GM03348 (cell line): Measurements from ENCODE around the gene KCNIP3.
"Not testable (repeated sequence)": the region's sequence is repeated elsewhere in the genome, so short reads cannot be mapped to it uniquely, and the experiment has no call there.

Experiments used
- DNase-seq: peaks from one replicate; pipeline ENCODE4 v3.0.0; 2012; ENCODE audit warnings: low spot score

The KCNIP3 gene

GRCh38 chr2:95372216-95372829 lies 75.2 kb downstream of the KCNIP3 start:
- DNase-seq = no peak

DNA sequence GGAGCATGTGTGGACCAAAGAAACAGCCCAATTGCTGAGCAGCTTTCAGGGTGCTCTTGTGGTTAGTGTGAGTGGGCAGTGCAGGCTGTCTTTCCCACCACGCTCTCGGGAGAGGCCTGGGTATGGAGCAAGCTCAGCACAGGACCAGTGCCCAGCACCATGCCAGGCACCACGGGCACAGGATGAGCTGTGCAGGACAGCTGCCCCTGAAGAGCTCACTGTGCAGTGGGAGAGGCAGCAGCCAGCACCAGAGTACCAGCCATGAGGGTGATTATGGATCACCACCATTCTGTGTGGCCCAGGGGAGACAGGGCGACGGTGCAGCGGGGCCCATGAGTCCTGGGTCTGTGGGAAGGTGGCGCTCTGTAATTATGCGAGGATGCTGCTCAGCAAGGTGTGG lies 75.7 kb downstream of the KCNIP3 start:
- no peak for DNase-seq

- DNase-seq = no peak
Measured at GRCh38 chr2:95374029-95374428, 76.9 kb downstream of the KCNIP3 start.

- DNase-seq = no peak
Measured at GRCh38 chr2:95374451-95374920, 77.3 kb downstream of the KCNIP3 start.

GRCh38 chr2:95374921-95375471 lies 77.8 kb downstream of the KCNIP3 start:
- DNase-seq = no peak

DNA sequence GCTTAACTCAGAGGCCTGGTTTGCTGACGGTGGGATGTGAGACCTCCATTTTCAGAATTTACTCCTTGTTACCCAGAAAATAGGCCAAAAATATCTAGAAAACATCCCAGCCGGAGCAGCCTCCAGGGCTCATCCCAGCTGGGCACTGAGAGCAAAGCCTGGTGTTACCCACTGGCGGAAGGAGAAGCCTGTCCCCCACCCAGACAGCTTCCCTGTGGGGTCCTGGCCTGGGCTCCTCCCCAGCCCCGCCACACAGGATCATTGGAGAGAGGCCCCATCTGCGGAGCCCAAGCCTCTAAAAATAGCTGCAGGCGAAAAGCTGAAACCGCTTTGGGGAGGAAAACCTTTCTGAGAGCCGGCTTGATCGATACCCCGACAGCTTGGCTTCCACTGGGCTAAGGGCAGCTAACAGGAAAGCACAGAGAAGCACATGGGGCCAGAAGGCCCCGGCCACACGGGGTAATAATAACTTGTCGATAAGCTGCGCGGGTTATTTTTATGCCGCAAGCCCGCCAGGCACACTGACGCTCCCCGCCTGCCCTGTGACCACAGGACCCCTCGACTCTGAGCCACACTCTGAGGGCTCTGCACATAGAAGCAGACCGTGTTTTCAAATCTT lies 78.5 kb downstream of the KCNIP3 start:
- DNase-seq = no peak

- no peak for DNase-seq
Measured at GRCh38 chr2:95376311-95377215, 79.4 kb downstream of the KCNIP3 start.

DNA sequence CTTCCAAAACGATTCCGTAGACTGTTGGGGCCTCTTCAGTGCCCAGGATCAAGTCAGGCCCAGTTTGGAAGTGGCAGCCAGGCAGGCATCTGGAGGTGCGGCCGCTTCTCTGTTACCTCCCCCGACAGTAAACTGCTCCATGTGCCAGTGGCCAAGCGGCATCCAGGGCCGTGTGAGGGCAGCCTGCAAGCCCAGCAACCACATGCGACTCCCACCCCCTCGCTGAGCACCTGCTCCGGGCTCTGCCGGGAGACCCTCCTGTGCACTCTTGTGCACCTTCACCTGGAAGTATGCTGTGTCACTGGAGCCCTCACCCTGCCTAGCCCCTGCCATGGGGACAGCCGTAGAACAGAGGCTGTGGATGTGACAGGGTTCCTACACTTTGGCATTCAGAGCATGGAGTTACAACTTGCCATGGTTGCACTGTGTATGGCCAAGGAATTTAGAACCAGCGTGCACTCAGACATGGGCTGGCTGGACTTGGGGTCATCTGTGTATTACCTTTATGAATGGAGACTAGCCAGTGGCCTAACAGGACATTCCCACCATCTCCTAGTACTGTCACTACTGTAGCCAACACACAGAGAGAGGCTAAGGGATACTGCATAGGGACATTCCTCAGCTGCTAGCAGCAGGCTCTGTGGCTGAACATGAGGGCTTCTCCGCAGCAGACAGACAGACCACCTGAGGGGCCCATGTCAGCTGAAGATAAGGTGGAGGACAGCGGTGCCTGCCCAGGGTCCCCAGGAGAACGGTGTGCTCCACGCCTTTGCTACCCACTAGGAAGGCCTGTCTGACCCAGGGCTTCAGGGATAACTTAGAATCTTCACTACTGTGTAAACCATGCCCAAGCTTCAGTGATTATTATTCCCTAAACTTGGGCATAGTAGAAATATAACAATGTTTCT lies 80.3 kb downstream of the KCNIP3 start:
- no peak for DNase-seq

DNA sequence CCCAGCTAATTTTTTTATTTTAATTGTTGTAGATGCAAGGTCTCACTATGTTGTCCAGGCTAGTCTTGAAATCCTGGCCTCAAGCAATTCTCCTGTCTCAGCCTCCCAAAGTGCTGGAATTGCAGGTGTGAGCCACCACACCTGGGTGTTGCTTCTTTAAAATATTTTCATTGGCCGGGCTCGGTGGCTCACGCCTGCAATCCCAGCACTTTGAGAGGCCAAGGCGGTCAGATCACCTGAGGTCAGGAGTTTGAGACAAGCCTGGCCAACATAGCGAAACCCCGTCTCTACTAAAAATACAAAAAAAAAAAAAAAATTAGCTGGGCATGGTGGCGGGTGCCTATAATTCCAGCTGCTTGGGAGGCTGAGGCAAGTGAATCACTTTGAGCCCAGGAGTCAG lies 81.1 kb downstream of the KCNIP3 start:
- DNase-seq = not testable (repeated sequence)

DNA sequence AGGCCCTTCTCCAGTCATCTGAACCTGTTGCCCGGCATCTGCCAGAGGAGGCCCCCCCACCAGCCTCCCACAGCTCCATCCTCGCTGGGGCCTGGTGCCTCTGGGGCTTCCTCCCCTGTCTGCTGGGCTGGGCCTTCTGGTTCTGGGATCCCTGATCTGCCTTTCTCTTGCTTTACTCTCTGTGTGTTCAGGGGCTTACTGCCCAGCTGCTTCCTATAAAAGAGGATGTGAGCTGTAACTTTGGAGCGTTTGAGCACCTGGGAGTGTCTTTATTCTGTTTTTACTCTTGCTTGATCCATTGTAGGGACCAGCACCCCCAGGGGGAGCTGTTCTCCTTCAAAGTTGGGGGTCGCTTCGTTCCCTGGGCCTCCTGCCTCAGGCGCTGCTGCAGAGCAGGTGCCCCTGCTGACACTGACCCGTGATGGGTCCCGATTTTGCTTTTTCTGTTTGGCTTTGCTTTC lies 82.3 kb downstream of the KCNIP3 start:
- DNase-seq = no peak

DNA sequence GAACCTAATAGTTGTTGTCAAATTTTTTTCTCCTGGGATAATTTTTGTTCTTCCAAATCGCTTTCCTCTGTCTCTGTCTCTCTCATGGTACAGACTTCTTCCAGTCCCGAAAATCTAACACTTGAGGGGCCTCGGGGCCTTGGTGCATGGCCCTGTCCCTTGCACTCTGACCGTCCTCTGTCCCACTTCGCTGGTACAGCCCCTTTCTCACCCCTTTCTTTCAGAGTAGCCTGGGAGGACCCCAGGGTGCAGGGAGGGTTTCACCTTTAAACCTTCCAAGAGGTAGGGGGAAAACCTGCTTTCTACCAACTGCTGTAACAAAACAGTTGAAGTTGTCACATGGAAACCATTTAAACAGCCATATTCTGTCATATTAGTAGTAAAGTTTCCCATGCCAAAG lies 83.1 kb downstream of the KCNIP3 start:
- no peak for DNase-seq

DNA sequence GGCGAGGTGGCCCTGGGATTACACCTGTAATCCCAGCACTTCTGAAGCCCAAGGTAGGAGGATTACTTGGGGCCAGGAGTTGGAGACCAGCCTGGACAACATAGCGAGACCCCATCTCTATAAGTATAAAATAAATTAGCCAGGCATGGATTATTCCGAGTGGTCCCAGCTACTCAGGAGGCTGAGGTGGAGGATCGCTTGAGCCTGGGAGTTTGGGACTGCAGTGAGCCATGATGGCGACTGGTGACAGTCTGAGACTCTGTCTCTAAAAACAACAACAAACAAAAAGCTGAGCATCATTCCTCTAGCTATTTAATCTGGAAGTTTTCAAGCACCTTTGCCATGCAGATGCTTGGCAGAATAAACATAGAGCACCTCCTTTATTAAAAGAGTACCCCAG lies 83.6 kb downstream of the KCNIP3 start:
- no peak for DNase-seq

DNA sequence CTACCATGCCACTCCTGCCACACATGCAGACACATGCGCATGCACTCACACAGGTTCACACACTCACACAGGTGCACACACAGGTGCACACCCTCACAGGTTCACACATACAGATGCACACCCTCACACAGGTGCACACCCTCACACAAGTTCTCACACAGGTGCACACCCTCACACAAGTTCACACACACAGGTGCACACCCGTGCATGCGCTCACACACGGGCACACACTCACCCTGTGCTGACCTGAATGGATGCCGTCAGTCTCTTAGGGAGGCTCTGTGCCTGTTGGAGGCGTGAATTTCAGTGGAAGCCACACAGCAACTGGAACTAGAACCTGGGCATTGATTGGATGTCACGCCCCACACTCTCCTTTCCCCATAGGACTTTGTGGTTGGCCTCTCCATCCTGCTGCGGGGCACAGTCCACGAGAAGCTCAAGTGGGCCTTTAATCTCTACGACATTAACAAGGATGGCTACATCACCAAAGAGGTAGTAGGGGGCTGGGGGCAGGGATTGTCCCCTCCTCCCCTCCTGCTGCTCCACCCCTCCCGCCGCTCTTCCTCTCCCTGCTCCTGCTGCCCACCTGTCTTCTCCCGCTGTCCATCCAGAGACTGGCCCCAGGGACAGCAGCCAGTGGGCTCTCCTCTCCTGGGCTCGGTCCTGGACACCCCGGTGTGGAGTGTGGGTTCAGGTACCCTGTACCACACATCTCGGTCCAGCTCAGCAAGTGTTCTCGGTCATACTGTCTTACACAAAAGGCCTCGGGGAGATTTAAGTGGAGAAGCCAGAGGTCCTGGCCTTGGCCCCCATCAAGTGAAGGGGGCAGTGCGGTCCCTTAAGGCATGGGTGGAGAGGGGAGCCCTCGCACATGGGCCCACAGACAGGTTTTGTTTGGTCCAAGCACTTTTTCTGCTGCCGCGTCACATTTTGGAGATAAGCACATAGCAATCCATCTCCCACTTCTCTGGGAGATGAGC lies 84.4 kb downstream of the KCNIP3 start:
- DNase-seq = no peak

DNA sequence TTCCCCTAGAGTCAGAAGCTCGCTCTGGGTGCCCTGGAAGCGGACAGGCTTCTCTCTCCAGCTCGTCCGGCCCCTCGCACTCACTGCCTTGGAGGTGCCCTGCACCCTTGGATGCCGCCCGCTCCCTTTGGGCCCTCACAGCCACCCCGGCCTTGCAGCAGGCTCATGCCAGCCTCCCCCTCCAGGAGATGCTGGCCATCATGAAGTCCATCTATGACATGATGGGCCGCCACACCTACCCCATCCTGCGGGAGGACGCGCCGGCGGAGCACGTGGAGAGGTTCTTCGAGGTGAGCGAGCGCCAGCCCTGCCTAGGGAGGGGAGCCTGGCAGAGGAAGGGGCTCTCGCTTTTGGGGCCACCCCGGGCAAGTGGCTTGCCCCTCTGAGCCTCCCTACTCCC lies 85.0 kb downstream of the KCNIP3 start:
- no peak for DNase-seq

DNA sequence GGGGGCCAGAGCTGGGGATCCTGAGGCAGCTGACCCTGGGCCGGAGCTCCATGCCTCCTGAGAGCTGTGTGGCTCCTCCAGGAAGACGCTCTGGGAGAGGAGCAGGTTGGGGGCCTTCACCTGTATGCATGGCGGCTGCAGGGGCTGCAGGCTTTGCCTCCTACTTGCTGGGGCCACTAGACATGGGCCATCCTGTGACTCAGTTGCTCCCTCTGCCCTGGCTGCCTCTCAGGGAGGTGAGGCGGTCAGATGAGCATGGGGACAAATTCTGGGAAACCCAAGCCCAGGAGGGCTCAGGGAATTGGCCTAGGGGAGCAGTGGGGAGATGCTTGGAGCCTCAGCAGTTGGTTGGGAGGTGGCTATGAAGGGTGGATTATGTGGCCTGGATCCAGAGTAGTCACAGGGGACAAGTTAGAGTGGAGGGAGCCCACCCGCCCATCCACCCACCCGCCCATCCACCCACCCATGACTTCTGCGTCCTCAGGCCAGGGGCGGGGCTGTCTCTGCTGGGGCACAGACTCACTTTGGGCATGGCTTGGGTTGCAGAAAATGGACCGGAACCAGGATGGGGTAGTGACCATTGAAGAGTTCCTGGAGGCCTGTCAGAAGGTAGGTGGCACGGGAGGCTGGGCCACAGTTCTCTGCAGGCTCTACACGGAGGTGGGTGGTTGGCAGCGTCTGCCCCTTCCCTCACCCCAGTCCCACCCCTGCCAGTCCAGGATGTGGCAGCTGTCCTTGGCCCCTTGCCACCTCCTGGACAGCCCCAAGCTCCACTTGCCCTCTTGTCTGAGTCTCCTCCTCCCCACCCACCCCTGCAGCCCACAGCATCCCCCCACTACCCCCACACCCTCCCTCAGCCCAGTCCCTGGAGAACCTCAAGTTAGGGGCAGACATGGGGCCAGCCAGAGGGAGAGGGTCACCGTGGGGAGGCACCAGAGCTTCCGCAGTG lies 85.8 kb downstream of the KCNIP3 start:
- DNase-seq = no peak

GRCh38 chr2:95383635-95384027 lies 86.5 kb downstream of the KCNIP3 start:
- DNase-seq = no peak

DNA sequence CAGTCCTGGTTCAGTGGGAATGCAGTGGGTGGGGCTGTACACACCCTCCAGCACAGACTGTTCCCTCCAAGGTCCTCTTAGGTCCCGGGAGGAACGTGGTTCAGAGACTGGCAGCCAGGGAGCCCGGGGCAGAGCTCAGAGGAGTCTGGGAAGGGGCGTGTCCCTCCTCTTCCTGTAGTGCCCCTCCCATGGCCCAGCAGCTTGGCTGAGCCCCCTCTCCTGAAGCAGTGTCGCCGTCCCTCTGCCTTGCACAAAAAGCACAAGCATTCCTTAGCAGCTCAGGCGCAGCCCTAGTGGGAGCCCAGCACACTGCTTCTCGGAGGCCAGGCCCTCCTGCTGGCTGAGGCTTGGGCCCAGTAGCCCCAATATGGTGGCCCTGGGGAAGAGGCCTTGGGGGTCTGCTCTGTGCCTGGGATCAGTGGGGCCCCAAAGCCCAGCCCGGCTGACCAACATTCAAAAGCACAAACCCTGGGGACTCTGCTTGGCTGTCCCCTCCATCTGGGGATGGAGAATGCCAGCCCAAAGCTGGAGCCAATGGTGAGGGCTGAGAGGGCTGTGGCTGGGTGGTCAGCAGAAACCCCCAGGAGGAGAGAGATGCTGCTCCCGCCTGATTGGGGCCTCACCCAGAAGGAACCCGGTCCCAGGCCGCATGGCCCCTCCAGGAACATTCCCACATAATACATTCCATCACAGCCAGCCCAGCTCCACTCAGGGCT lies 87.9 kb downstream of the KCNIP3 start:
- no peak for DNase-seq

DNA sequence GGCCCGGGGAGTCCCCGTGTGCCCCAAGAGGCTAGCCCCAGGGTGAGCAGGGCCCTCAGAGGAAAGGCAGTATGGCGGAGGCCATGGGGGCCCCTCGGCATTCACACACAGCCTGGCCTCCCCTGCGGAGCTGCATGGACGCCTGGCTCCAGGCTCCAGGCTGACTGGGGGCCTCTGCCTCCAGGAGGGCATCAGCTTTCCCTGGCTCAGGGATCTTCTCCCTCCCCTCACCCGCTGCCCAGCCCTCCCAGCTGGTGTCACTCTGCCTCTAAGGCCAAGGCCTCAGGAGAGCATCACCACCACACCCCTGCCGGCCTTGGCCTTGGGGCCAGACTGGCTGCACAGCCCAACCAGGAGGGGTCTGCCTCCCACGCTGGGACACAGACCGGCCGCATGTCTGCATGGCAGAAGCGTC lies 88.4 kb downstream of the KCNIP3 start:
- DNase-seq = no peak
